Heart left ventricle (tissue), 13 donors: ENCODE results near the gene ZNF140.

Source experiments
- CTCF ChIP-seq, 12 donors: fragments of 200-600 bp; sonication (generic) in 4 of 12; IDR thresholded peaks; one replicate each; pipeline versions ENCODE4 v1.5.0 to v1.8.0; 2018 to 2022; ENCODE audit warnings: antibody characterized with exemption in 12 of 12, mild to moderate bottlenecking in 5 of 12
- POLR2A ChIP-seq, 2 donors: fragments of 450-650 bp; IDR thresholded peaks; one replicate each; pipeline ENCODE4 v1.6.1; 2017; ENCODE audit warnings: antibody characterized with exemption in 2 of 2, mild to moderate bottlenecking in 2 of 2, moderate library complexity in 2 of 2
- donor health status: ischemic (EF 13 %, LVEDD 7.1; RV severe dilation, severe dysfunction).
- donor health status: DM: no; HTN: yes; CAD: no.
- donor health status: DM: no; HTN: no; CAD: no.
- donor health status: ischemic (EF 25% LVEDD 6.9; RV normal size, moderate dysfunction).
- donor health status: ischemic (EF 25% LVEDD 5.7; RV mildly dilated, moderate dysfunction).
- donor health status: ischemic (EF 35%, LVEDD 5.7; RV mildly dilated, moderate dysfunction).
- donor health status: nonischemic (EF 11% LVEDD 7.7; RV severe dilation, severe dysfunction).
- donor health status: DM: yes; HTN: yes; CAD: no.
- donor health status: PGD.
- donor health status: ischemic (EF 29% LVEDD 5.4; RV normal size, mild dysfunction).
- donor health status: nonischemic (EF 23%, LVEDD 6.1; RV moderate dilation, normal function).

GRCh38 chr12:133073836-133074235, 6.9 kb upstream of the ZNF140 start:
- no peak for TF ChIP-seq CTCF (IDR thresholded peaks at IDR 0.05)
- TF ChIP-seq POLR2A (IDR thresholded peaks at IDR 0.05) = no peak
